Activated CD8-positive, alpha-beta memory T cell treated with anti-CD3 and anti-CD28 coated beads for 36 hours (primary cell): ENCODE data around the gene HAP1. TPM values are rescaled to one million over a fixed set of nuclear protein-coding genes. Genes with fewer than 3 reads are reported as not detected.

Experiments used
- CTCF ChIA-PET: fragments of 350-600 bp; sonication (Branson Sonifier 250); formaldehyde crosslinking; loops from one replicate; lab custom pipeline; 2021; ENCODE audit warnings: antibody characterized with exemption; lab: Charles Lee
- POLR2A ChIA-PET: fragments of 350-600 bp; sonication (Branson Sonifier 250); formaldehyde crosslinking; loops from one replicate; lab custom pipeline; 2021; ENCODE audit warnings: antibody characterized with exemption; lab: Charles Lee
- total RNA-seq, 2 experiments: library from RNA; stranded (reverse); gene quantifications; one replicate each; pipeline ENCODE4 v1.2.3, GENCODE V29; 2021

Gene HAP1
- total RNA-seq, 2 experiments from 2014 or later: 0.10 to 0.25 TPM

GRCh38 chr17:41767324-41768042 is 33.0 kb upstream of the HAP1 start:
- CTCF ChIA-PET: interaction anchor here (0.6 to 0.7 kb wide), 2 partner anchors 31 to 803 kb away, joined by 3 read pairs; no protein-coding TSS in a partner anchor
- POLR2A ChIA-PET: interaction anchor here (0.6 kb wide), 1 partner anchor 71 kb away, joined by 3 read pairs; no protein-coding TSS in a partner anchor

GRCh38 chr17:41766135-41766534 is 31.7 kb upstream of the HAP1 start:
- CTCF ChIA-PET: no interaction called here

GRCh38 chr17:41763327-41763726 is 28.9 kb upstream of the HAP1 start:
- POLR2A ChIA-PET: no interaction called here
- CTCF ChIA-PET: no interaction called here

More at GRCh38 chr17:41766135-41766534, 31.7 kb upstream of the HAP1 start:
- POLR2A ChIA-PET: no interaction called here

GRCh38 chr17:41762841-41763240 is 28.4 kb upstream of the HAP1 start:
- ChIA-PET POLR2A (no interaction called here), CTCF (no interaction called here)

GRCh38 chr17:41762391-41762790 is 27.9 kb upstream of the HAP1 start:
- CTCF ChIA-PET: no interaction called here
- POLR2A ChIA-PET: no interaction called here

GRCh38 chr17:41760878-41761277 is 26.4 kb upstream of the HAP1 start:
- ChIA-PET POLR2A (no interaction called here), CTCF (interaction anchor here (0.9 kb wide), 2 partner anchors 20 to 23 kb away, joined by 3 read pairs; no protein-coding TSS in a partner anchor)

GRCh38 chr17:41758601-41759000 is 24.2 kb upstream of the HAP1 start:
- ChIA-PET CTCF (no interaction called here), POLR2A (no interaction called here)

- POLR2A ChIA-PET: no interaction called here
- CTCF ChIA-PET: interaction anchor here (0.6 kb wide), 1 partner anchor 126 kb away, joined by 3 read pairs; no protein-coding TSS in a partner anchor
Observed at GRCh38 chr17:41754066-41754465, 19.6 kb upstream of the HAP1 start.

- POLR2A ChIA-PET: no interaction called here
- CTCF ChIA-PET: interaction anchor here (1.7 kb wide), 1 partner anchor 50 kb away, joined by 5 read pairs; no protein-coding TSS in a partner anchor
Observed at GRCh38 chr17:41751288-41751687, 16.8 kb upstream of the HAP1 start.

GRCh38 chr17:41750862-41751261 is 16.4 kb upstream of the HAP1 start:
- CTCF ChIA-PET: interaction anchor here (1.7 kb wide), 1 partner anchor 51 kb away, joined by 5 read pairs; no protein-coding TSS in a partner anchor
- POLR2A ChIA-PET: no interaction called here

GRCh38 chr17:41748275-41748674 is 13.8 kb upstream of the HAP1 start:
- CTCF ChIA-PET: no interaction called here
- POLR2A ChIA-PET: no interaction called here

GRCh38 chr17:41741709-41742108 is 7.3 kb upstream of the HAP1 start:
- ChIA-PET POLR2A (no interaction called here), CTCF (interaction anchor here (1.1 to 1.4 kb wide), 2 partner anchors 11 to 70 kb away, joined by 3 read pairs; partner anchors contain the start of gene P3H4)

GRCh38 chr17:41740506-41740905 is 6.1 kb upstream of the HAP1 start:
- CTCF ChIA-PET: interaction anchor here (1.4 kb wide), 1 partner anchor 9 kb away, joined by 3 read pairs; no protein-coding TSS in a partner anchor
- POLR2A ChIA-PET: no interaction called here

GRCh38 chr17:41739661-41740352 is 5.4 kb upstream of the HAP1 start:
- CTCF ChIA-PET: interaction anchor here (0.7 kb wide), 1 partner anchor 62 kb away, joined by 4 read pairs; no protein-coding TSS in a partner anchor

GRCh38 chr17:41738801-41739112 is 4.3 kb upstream of the HAP1 start:
- CTCF ChIA-PET: interaction anchor here (0.7 kb wide), 1 partner anchor 63 kb away, joined by 4 read pairs; no protein-coding TSS in a partner anchor
- POLR2A ChIA-PET: no interaction called here

More at GRCh38 chr17:41739661-41740352, 5.4 kb upstream of the HAP1 start:
- POLR2A ChIA-PET: no interaction called here

- ChIA-PET POLR2A (no interaction called here), CTCF (interaction anchor here (0.6 to 1.9 kb wide), 13 partner anchors 10 to 1001 kb away, joined by 3 to 16 read pairs (median 3); partner anchors contain the start of gene FKBP10)
Observed at GRCh38 chr17:41738077-41738800, 3.8 kb upstream of the HAP1 start.

GRCh38 chr17:41737680-41738023 is 3.2 kb upstream of the HAP1 start:
- ChIA-PET CTCF (interaction anchor here (0.6 to 1.9 kb wide), 14 partner anchors 9 to 1001 kb away, joined by 3 to 16 read pairs (median 3); partner anchors contain the start of gene FKBP10), POLR2A (no interaction called here)

- CTCF ChIA-PET: interaction anchor here (0.6 to 1.9 kb wide), 16 partner anchors 8 to 1002 kb away, joined by 3 to 16 read pairs (median 3); partner anchors contain the start of gene FKBP10
- POLR2A ChIA-PET: interaction anchor here (0.6 kb wide), 1 partner anchor 1246 kb away, joined by 3 read pairs; no protein-coding TSS in a partner anchor
Observed at GRCh38 chr17:41736983-41737679, 2.7 kb upstream of the HAP1 start.
